Esophagus muscularis mucosa (tissue), 4 donors: ENCODE measurements around the gene KCNE5. TPM values are rescaled to one million over a fixed set of nuclear protein-coding genes. Genes with fewer than 3 reads are reported as not detected.

Experiments
- DNase-seq: peaks from one replicate; pipeline ENCODE4 v3.0.0-alpha.2; 2017; ENCODE audit errors: extremely low spot score
- H3K27ac ChIP-seq, 4 donors: fragments of 200-600 bp; sonication (generic); replicated peaks in 1 of 4; 1 replicate in 3 of 4; 2 replicates in 1 of 4; pipeline ENCODE4 v1.5.1; 2016 to 2019; ENCODE audit warnings: mild to moderate bottlenecking in 1 of 4
- H3K27me3 ChIP-seq, 4 donors: fragments of 200-600 bp; sonication (generic); one replicate each; pipeline versions ENCODE4 v1.5.1 to v1.6.0; 2016 to 2019
- H3K36me3 ChIP-seq, 4 donors: fragments of 200-600 bp; sonication (generic); one replicate each; pipeline ENCODE4 v1.5.1; 2016 to 2019
- H3K4me1 ChIP-seq, 4 donors: fragments of 200-600 bp; sonication (generic); one replicate each; pipeline ENCODE4 v1.5.1; 2016 to 2019
- H3K4me3 ChIP-seq, 4 donors: fragments of 200-600 bp; sonication (generic); 1 replicate in 2 of 4; 2 replicates in 2 of 4; pipeline ENCODE4 v1.5.1; 2016 to 2019; ENCODE audit warnings: mild to moderate bottlenecking in 4 of 4, moderate library complexity in 1 of 4
- H3K9me3 ChIP-seq, 4 donors: fragments of 200-600 bp; sonication (generic); 1 replicate in 3 of 4; 2 replicates in 1 of 4; pipeline ENCODE4 v1.5.1; 2016 to 2019
- CTCF ChIP-seq, 3 experiments: fragments of 200-600 bp in 2 of 3; fragments of 450-650 bp in 1 of 3; sonication (generic) in 2 of 3; IDR thresholded peaks; one replicate each; pipeline ENCODE4 v1.5.1; 2017 to 2019; ENCODE audit warnings: antibody characterized with exemption in 3 of 3, mild to moderate bottlenecking in 2 of 3, moderate library complexity in 1 of 3
- EP300 ChIP-seq: sonication (generic); formaldehyde crosslinking; IDR thresholded peaks from one replicate; pipeline ENCODE4 v1.6.1; 2017; ENCODE audit warnings: antibody characterized with exemption
- POLR2A ChIP-seq: fragments of 450-650 bp; IDR thresholded peaks from one replicate; pipeline ENCODE4 v1.6.1; 2017; ENCODE audit warnings: antibody characterized with exemption, moderate library complexity, mild to moderate bottlenecking, low read depth
- POLR2AphosphoS5 ChIP-seq, 2 donors: sonication (generic); formaldehyde crosslinking; IDR thresholded peaks; one replicate each; pipeline ENCODE4 v1.6.1; 2017; ENCODE audit warnings: antibody characterized with exemption in 2 of 2
- WGBS: methylation state at CpG from one replicate; pipeline ENCODE4 v1.1.5; 2018; 5-methylcytosine and 5-hydroxymethylcytosine counted together
- intact Hi-C: fragments of 100-400 bp; cut with DNase I; formaldehyde crosslinking; loops from one replicate; pipeline ENCODE4 v1.15.1; 2023
- total RNA-seq, 4 donors: library from RNA; depleted of rRNA; stranded (reverse); fragments of >200 nt; gene quantifications; one replicate each; pipeline versions ENCODE4 v1.1.0 to v1.2.1, GENCODE V29; 2016

The KCNE5 gene
- total RNA-seq, 4 donors from 2014 or later, result not detected

GRCh38 chrX:109629310-109629709 lies 4.3 kb upstream of the KCNE5 start:
- H3K27ac ChIP-seq, result no peak overlapping the region
- H3K9me3 ChIP-seq, result no peaks in the 10 kb centered on the region
- peaks cover 0 to 8% (median 5%) of the 10 kb centered on the region in 4 donors for H3K4me1 ChIP-seq
- no peaks in the 10 kb centered on the region for H3K27me3 ChIP-seq
- no peak for DNase-seq
- TF ChIP-seq POLR2AphosphoS5 (IDR thresholded peaks at IDR 0.05), result no peak
- no peak for TF ChIP-seq EP300
- TF ChIP-seq POLR2A, result no peak
- TF ChIP-seq CTCF (IDR thresholded peaks at IDR 0.05), result no peak
- intact Hi-C loops, result no loop called here
- H3K36me3 ChIP-seq, result no peaks in the 10 kb centered on the region
- WGBS, result 55% methylated on average over 3 of the region's 3 CpGs
- H3K4me3 ChIP-seq, result no peak overlapping the region

- no peaks in the 10 kb centered on the region for H3K9me3 ChIP-seq
- no peak for DNase-seq
- intact Hi-C loops, result no loop called here
- 94% methylated on average over 4 of the region's 4 CpGs for WGBS
- peaks cover 0 to 8% (median 5%) of the 10 kb centered on the region in 4 donors for H3K4me1 ChIP-seq
- H3K4me3 ChIP-seq, result no peak overlapping the region
- no peaks in the 10 kb centered on the region for H3K27me3 ChIP-seq
- no peak overlapping the region for H3K27ac ChIP-seq
- TF ChIP-seq POLR2AphosphoS5 (IDR thresholded peaks at IDR 0.05) (no peak), CTCF (IDR thresholded peaks at IDR 0.05) (no peak), EP300 (no peak), POLR2A (no peak)
- H3K36me3 ChIP-seq, result no peaks in the 10 kb centered on the region
Measured at GRCh38 chrX:109626637-109627036, 1.7 kb upstream of the KCNE5 start.

- DNase-seq, result no peak
- Histone ChIP-seq H3K4me3 (no peak overlapping the region), H3K4me1 (peaks cover 0 to 8% (median 5%) of the 10 kb centered on the region in 4 donors), H3K36me3 (no peaks in the 10 kb centered on the region), H3K27me3 (no peaks in the 10 kb centered on the region), H3K27ac (no peak overlapping the region), H3K9me3 (no peaks in the 10 kb centered on the region)
- WGBS, result 72% methylated on average over 8 of the region's 8 CpGs
- intact Hi-C loops, result no loop called here
- no peak for TF ChIP-seq CTCF (IDR thresholded peaks at IDR 0.05)
- no peak for TF ChIP-seq POLR2AphosphoS5 (IDR thresholded peaks at IDR 0.05)
- TF ChIP-seq POLR2A, result no peak
- TF ChIP-seq EP300, result no peak
Measured at GRCh38 chrX:109623997-109624396, 975 bp downstream of the KCNE5 start.

GRCh38 chrX:109622270-109622669 lies 2.7 kb downstream of the KCNE5 start:
- peaks cover 0 to 8% (median 5%) of the 10 kb centered on the region in 4 donors for H3K4me1 ChIP-seq
- intact Hi-C loops, result no loop called here
- no peaks in the 10 kb centered on the region for H3K27me3 ChIP-seq
- WGBS, result 59% methylated on average over 4 of the region's 4 CpGs
- no peaks in the 10 kb centered on the region for H3K9me3 ChIP-seq
- H3K27ac ChIP-seq, result no peak overlapping the region
- no peak for TF ChIP-seq CTCF (IDR thresholded peaks at IDR 0.05)
- TF ChIP-seq EP300, result no peak
- no peak for TF ChIP-seq POLR2A
- TF ChIP-seq POLR2AphosphoS5 (IDR thresholded peaks at IDR 0.05), result no peak
- DNase-seq, result no peak
- H3K4me3 ChIP-seq, result no peak overlapping the region
- H3K36me3 ChIP-seq, result no peaks in the 10 kb centered on the region

- 61% methylated on average over 3 of the region's 3 CpGs for WGBS
- Histone ChIP-seq H3K4me3 (no peak overlapping the region), H3K36me3 (no peaks in the 10 kb centered on the region), H3K4me1 (no peaks in the 10 kb centered on the region), H3K27ac (no peak overlapping the region), H3K9me3 (no peaks in the 10 kb centered on the region), H3K27me3 (no peaks in the 10 kb centered on the region)
- TF ChIP-seq POLR2A (no peak), CTCF (IDR thresholded peaks at IDR 0.05) (no peak)
- no peak for DNase-seq
- intact Hi-C loops, result no loop called here
Measured at GRCh38 chrX:109619771-109620170, 5.2 kb downstream of the KCNE5 start.
